CD4-positive, alpha-beta T cell treated with Interleukin-6 for 4 hours (primary cell): Measurements from ENCODE around the gene TBC1D22A.

Experiments
- DNase-seq: peaks from one replicate; pipeline ENCODE4 v3.0.0-alpha.2; 2020; ENCODE audit warnings: mixed read lengths

Gene TBC1D22A

DNA sequence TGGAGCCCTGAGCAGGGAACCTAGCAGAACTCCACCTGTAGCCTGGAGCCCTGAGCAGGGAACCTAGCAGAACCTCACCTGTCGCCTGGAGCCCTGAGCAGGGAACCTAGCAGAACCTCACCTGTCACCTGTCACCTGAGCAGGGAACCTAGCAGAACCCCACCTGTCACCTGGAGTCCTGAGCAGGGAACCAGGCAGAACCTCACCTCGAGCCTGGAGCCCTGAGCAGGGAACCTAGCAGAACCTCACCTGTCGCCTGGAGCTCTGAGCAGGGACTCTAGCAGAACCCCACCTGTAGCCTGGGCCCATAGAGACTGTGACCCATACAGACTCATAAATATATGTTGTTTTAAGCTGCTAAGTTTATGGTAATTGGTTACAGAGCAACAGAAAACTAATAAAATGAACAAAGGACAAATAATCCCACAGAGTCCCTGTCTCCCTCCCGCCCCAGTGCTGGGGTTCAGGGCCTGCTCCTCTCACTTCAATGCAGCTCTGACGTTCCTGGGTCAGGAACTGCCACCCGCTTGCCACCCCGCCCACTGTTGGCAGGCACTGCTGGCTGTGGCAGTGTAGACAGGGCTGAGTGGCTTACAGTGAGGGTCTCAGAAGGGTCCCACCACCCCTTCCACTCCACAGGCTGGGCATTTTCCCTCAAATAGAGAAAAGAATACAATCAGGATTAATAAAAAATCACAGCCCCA is 259.1 kb downstream of the TBC1D22A start:
- no peak for DNase-seq

DNA sequence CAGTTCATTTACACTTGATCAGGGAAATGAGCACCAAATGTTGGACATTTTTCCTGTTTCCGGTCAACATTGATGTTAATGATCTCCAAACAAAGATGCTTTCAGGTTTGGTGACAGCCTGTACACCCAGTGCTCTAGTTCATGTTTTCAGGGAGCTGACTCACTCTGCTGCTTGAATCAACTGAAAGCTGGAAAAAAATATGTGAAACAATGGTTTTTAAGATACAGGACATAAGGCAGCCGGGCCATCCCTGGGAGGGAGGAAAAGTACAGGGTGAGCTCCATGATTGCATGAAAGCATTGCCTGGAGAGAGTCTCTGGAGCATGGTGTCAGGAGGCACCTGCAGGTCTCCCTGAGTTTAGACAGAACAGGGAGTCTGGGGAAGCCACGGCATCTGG is 259.6 kb downstream of the TBC1D22A start:
- no peak for DNase-seq

DNA sequence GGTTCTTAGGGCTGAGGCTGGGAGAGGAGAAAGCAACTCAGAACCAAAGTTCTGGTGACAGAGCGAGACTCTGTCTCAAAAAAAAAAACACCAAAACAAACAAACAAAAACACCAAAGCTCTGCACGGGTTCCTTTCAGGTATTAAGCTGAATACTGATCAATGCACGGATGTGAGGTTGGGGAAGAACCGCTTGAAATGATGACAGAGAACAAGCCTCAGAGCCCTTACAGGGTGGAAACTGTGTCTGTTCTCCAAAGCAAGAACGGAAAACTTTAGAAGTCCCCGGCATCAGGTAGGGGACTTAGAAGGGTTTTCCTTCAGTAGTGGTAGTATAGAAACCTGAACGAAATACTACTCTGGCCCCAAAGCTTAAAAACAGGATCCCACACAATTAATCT is 260.0 kb downstream of the TBC1D22A start:
- DNase-seq: no peak

DNA sequence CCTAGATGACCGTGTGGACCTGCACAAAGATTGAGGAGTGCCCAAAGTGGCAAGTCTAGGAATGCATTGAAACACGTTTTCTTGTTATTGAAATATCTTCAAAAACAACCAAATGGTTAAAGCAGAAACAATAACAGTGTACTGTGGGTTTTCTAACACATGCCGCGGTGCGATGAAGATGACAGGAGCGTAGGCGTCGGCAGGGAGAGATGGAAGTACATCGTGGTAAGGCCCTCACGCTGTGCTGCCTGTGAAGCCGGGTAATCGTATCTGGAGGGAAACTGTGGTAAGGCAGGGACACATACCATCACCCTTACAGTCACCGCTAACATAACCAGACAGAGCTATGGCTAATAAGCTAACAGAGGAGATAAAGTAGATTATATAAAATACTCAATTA is 261.4 kb downstream of the TBC1D22A start:
- DNase-seq: no peak

DNA sequence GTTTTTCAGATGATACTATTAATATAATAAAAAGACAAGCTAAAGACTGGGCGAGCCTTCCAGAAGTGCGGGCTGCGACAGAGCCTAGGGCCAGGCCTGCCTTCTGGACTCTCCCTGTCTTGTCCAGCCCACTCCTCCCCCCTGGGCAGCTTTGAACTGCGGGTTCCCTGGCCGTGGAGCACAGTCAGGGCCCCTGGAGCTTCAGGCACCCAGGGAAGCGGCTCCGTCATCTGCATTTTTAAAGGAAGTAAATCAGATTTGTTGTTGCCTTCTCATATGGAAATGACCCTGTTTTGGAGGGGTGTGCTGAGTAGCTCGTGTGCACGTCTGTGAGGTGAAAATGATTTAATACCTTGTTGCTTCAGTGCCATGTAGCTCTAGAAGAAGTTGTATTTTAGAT is 265.3 kb downstream of the TBC1D22A start:
- no peak for DNase-seq

DNA sequence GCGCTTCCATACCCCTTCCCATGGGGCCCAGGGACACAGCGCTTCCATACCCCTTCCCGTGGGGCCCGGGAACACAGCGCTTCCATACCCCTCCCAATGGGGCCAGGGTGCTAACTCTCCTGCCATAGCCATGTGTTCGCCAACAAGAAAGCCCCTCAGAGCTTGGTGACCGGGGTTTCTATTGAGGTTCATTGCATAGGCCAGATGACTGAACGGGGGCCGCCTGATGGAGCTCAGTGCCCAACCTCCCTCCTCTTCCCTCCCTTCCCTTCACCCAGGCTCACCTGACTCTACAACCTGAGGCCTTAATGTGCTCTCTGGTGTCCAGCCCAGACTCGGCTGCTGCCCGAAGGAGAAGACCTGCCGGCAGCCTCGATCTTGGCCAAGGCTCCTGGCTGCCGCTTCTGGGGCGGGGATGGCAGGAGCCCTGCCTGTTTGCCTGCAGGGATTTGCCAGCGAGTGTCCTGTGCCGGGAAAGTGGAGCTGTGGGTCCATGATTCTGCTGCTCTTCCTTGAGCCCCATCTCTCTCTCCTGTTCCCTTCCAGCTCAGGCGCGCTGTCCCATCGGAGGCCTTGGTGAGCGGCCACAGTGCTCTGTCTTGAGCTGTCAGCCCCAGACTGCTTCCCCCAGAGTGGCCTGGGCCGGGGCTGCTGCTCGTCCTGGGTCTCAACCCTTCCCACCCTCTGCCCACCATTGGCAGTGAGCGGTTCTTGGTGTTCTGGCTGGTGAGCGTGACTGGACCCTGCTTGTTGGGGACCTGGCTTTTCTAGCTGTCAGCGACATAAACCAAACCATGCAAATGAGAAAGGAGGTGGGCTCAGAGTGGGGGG is 267.0 kb downstream of the TBC1D22A start:
- no peak for DNase-seq

DNA sequence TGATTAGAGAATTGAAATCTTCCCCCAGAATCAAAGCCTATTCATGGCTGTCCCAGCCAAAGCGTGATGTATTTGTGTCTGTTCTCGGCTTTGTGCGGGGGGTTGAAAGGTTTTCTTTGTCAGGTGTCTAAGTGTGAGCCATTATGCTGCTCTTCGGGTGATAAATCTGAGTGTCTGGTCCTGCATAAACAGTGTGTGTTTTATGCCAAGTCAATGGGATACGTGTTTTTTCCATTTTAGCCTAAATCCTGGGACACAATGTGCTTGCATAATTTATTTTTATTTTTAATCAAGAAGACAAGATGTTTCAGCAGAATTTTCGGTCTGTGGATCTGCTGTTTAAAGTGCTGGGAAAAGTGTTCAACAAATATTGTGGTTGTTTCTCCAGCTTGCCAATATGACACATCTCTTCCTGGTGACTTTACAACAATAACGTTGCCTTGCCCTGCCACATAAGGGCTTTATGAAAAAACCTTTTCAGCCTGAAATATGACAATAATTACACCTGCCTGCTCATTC is 267.8 kb downstream of the TBC1D22A start:
- no peak for DNase-seq

DNA sequence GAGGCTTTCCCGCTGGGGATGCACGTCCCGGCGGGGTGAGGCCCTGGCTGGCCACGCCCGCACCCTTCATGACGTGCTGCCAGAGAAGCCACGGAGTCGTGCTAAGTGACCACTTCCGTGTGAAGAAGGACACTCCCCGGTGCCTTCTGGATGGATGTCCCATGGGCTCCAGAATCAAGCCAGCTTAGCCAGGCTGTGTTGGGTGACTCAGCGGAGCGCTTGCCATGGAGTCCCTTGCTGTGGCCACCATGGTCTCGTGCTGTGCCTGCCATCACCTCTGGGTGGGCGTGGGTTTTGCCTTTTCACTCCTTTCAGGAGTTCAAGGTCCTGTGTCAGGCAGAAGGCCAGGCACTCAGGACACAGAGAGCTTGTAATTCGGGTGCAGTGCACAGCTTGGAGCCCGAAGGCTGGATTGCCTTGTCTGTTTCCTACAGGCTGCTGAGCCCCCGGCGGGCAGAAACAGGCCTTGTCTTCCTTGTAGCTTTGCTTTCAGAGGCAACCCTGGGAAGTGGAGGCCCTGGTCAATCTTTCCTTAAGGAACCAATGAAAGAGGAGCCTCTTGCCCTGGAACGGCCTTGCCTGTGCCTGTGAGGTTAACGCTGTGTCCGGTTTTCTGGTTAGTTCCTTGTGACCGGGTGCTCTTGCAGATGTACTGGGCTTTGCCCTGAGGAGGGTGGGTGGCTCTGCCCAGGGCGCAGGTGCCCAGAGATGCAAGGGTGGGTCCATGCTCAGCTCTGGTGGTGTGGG is 268.6 kb downstream of the TBC1D22A start:
- no peak for DNase-seq

DNA sequence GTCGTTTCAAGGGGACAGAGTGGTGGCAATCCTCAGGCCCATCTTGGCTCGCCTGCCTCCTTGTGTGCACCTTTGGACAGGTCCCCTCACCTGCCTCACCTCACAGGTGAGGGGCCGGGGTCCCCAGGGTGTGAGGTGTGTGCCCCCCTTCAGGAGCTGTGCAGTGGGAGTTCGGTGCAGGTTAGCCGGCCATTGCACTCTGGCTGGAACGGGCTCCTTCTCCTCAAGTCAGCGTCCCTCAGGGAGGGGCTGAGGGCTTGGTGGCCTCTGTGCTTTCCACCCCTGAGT is 269.1 kb downstream of the TBC1D22A start:
- no peak for DNase-seq

DNA sequence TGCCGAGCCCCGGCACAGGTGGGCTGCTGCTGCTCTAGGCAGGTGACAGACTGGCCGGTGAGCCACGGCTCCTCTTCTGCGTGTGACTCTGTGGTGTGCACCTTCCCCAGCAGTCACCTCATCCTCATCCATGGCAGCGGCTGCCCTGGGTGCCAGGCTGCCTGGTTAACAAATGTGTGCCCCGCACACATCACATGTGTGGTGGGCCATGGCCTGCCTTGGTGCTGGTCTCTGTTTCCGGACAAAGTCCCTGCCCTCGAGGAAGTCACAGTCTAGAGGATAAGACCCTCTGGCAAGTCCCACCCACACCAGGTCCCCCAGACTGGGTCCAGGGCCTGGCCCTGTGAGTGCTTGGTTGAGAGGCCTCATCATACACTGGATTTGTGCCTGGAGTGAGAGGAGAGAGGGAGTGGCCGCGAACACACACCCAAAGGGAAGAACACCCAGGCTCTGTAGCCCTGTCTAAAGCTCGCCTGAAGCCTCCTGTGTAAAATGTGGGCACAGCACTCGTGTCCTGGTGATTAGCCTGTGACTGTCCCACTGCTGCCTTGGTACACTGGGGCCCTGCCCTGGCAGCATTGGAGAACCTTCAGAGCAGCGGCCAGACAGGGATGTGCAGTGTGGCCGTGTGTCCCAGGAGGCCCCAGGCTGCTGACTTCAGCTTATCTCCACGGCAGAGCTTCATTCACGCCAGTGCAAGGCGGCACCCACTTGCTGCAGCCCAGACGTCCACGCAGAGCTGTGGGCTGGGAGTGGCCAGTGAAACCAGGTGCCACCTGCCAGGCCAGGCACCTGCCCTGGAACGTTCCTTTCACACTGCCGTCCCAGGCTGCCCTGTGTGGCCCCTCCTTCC is 269.9 kb downstream of the TBC1D22A start:
- no peak for DNase-seq

DNA sequence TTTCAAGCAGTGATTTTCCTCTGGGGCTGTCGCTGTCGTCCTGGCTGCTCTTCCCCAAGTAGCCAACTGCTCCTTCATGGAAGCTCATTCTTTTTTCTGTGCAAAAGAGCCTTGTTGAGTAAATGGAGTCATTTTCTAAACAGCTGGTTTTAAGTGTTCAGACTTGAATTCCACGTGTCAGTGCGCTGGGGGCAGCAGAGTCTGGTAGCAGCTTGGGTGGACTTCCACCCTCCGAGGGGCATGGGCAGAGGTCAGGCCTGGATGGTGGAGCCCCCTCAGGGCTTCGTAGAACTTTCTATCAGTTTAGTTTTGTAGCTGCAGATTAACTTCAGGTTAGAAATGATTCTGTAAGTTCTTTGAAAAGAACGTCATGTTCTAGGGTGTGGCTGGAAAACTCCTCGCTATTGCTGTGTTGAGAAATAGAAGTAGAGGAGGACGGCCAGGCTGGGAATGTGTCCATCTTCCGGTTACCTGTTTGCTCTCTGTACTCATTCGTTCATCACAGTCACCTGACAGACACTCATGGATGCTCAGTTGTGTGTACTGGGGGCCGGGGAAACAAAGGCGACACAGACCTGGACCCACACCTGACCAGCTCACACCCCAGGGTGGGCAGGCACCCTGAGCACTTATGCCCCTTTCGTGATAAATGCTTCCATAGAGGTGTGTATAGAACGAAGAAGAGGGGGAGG is 270.7 kb downstream of the TBC1D22A start:
- DNase-seq: no peak

DNA sequence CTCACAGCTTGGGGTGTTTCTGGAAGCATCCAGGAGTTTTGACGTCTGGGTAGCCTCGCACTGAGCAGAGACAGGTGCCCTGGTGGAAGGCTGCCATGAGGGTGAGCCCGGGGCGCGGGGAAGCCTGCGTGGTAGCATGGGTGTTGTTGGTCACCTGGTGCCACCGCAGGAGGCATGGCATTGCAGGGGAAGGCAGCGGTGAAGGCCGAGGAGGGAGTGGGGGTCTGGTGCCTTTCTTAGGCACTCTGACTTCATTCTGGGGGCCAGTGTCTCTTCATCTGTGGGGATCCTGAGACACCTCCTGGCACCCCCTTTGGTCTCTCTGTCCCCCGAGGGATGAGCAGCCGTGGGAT is 271.2 kb downstream of the TBC1D22A start:
- DNase-seq: no peak

DNA sequence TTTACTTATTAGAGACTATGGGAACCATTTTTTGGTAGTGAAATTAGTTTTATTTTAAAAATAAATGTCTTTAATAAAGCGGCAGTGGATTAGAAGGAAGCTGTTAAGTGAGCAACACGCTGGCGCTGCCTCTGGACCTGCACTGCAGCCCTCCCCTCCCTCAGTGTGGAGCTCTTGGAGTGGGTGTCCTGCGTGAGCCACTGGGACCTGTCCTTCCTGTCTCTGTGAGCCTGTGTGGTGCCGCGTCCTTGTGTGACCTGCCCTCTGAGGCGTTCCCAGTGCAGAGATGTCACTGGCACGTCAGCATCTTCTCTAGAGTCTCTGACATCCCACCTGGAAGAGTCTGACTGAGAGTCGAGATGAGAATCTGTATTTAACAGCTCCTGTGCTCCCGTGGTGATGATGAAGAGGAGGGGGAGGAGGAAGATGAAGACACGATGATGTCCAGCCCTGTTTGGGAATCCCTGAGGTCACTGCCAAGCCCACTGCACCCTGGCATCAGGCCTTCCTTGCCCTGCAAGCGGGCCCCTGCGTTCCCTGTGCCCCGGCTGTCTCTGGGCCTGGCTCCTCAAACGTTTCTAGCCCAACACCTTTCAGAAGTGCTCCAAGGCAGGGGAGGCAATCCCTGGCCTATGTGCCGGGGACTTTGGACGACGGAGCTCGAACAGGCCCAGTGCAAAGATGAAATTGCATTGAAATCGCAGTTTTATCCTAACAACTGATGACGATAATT is 271.8 kb downstream of the TBC1D22A start:
- DNase-seq: no peak

DNA sequence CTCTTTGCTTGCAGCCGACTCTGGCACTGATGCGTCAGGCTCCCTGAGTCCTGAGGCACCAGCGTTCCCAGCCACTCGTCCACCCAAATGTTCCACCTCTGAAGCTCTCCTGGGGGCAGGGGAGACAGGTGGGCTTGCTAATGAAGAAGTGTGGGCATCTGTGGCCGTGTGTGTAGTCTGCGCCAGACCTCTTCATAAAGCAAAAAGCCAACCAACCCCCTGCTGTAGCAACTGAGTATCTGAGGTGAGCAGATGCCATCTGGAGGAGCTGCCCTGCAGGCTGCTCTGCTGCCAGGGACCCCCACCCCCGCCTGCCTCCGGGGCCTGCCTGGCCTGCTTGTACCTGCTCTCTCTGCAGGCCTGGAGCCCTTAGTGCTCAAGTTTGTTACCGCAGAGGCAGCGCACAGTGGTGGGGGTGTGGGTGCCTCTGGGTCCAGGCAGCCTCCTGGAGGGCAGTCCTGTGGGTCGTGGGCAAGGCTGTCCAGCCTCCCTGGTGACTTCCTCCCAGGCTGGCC is 272.5 kb downstream of the TBC1D22A start:
- DNase-seq: no peak

DNA sequence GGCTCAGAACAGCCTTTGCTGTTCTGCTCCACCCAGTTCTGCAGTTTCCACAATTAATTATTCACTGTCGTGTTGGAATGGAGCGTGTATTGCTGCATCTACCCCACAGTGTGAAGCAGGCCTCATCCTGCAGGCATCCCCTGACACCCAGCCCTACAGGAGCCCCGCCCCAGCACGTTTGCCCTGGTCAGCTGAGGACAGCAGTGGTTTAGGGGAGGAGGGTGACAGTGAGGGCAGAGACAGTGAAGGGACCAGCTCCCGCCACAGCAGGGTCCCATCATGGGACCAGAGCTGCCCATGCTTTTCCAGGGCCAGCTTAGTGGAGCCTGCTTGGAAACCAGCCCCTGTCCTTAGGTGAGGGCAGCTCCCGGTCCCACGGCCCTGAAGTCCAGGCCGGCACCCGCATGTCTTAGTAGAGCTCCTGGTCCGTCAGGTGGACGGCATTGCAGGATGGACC is 273.0 kb downstream of the TBC1D22A start:
- DNase-seq: no peak

DNA sequence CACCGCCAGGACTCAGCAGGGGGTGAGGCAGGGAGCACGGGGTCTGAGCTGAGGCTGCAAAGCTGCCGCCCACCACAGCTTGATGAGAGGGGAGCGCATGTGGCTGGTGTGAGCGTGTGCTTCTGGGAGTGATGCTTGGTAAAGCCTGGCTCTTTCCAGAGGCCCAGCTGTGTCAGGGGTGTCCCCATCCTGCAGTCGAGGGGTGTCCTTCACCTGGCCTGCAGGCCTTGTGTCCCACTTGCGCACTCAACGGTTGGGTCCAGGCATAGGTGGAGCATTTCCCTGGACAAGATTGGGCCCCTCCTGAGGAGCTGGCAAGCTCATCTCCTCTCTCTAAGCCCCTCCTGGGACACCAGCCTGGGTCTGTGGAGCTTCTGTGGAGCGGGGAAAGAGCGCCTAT is 273.9 kb downstream of the TBC1D22A start:
- DNase-seq: no peak

DNA sequence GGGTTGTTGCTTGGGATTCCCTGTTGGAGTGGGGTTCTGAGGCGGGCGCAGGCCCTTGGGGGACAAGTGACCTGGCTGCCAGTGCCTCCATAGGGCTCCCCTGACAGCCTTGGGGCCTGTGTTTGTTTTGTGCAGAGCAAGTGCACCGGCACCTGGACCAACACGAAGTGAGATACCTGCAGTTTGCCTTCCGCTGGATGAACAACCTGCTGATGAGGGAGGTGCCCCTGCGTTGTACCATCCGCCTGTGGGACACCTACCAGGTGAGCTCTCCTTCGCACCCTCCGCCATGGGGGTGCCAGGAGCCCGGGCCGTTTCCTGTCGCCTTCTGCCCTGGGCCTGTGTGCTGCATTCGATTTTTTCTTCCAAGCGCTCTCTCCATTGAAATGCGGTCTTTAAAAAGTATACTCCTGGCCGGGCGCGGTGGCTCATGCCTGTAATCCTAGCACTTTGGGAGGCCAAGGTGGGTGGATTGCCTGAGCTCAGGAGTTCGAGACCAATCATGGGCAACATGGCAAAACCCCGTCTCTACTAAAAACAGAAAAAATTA is 274.6 kb downstream of the TBC1D22A start:
- DNase-seq: no peak

DNA sequence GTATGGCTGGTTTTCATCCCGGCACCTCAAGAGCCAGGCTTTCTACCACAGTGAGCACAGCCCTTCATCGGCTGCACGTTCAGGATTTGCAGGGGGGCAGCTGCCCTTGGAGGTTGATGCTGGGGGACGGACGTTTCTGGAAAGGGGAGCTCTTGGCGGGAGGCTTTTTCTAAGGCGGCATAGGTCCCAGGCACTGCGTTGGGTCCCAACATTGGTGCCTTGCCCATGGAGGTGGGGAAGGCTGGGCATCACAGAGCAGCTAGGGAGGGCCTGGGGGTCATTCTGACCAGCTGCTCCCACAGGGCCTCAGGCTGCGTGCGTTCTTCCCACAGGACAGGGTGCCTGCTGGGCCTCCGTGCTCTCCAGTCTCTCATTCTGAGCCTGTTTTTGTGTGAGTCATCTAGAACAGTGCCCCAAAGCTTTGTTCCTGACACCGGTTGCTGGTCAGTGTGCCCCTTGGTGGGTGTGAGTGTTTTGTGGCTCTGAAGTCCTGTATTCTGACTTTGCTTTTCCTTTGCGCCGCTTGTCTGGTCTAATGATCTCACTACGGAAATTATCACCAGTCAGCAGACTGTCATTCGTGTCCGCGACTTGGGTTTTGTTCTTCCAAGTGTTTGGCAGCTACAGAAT is 275.9 kb downstream of the TBC1D22A start:
- DNase-seq: no peak

DNA sequence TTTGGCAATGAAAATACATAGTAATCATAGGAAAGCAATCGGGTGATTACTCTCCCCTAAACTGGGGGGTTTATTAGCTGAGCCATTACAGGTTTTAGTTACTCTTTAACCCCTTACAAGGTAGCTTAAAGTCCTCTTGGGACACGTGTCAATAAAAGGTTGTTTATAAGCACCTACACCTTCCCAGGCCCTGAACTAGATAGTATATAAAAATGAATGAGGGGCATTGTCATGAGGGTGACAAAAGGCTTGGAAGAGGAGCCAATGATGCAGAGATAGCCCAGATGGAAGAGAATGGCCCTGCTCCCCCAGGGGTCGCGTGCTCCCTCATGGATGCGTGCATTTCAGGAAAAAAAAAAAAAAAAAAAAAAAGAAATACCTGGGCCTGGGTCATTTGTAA is 276.9 kb downstream of the TBC1D22A start:
- DNase-seq: no peak
